Spinal cord (tissue), 10 donors: ENCODE results near the gene SH3GL3. TPM values are rescaled to one million over a fixed set of nuclear protein-coding genes. Genes with fewer than 3 reads are reported as not detected.

ENCODE experiments used
- DNase-seq, 6 donors: peaks; one replicate each; pipeline versions ENCODE4 v3.0.0 to v3.0.0-alpha.2; 2013 to 2015; ENCODE audit warnings: low spot score in 6 of 6, low read depth in 4 of 6
- H3K27ac ChIP-seq: one replicate; pipeline ENCODE4 v1.5.1; 2013; ENCODE audit warnings: low read depth, low read length, control low read depth
- H3K27me3 ChIP-seq: one replicate; pipeline ENCODE4 v1.6.1; 2013; ENCODE audit warnings: low read length; ENCODE audit not compliant: control insufficient read depth, insufficient read depth
- H3K36me3 ChIP-seq: one replicate; pipeline ENCODE4 v1.6.1; 2013; ENCODE audit warnings: low read length; ENCODE audit not compliant: control insufficient read depth, insufficient read depth
- H3K4me1 ChIP-seq: one replicate; pipeline ENCODE4 v1.6.1; 2013; ENCODE audit warnings: low read length; ENCODE audit not compliant: control insufficient read depth, insufficient read depth
- H3K4me3 ChIP-seq: one replicate; pipeline ENCODE4 v1.5.1; 2013; ENCODE audit warnings: low read depth, low read length, control low read depth
- H3K9me3 ChIP-seq: one replicate; pipeline ENCODE4 v1.6.1; 2013; ENCODE audit warnings: low read length; ENCODE audit not compliant: control insufficient read depth, insufficient read depth
- WGBS: methylation state at CpG from one replicate; pipeline ENCODE4 v1.1.5; 2013; ENCODE audit warnings: missing lambda C conversion rate; ENCODE audit not compliant: insufficient coverage; 5-methylcytosine and 5-hydroxymethylcytosine counted together
- polyA plus RNA-seq, 2 donors: library from polyadenylated mRNA; unstranded; fragments of 120-200 nt; gene quantifications; one replicate each; pipeline ENCODE4 v1.2.1, GENCODE V29; 2013; ENCODE audit not compliant: insufficient read length in 2 of 2
- total RNA-seq, 2 donors: library from RNA; depleted of rRNA in 1 of 2; stranded (reverse); fragments of 120-200 nt in 1 of 2; fragments of >200 nt in 1 of 2; gene quantifications; one replicate each; pipeline versions ENCODE4 v1.2.3 to v1.2.4, GENCODE V29; 2013 to 2014
- donor health status: healthy.

The SH3GL3 gene
- total and polyA plus RNA-seq, 4 donors, result 46.6 to 105 (median 89.5) TPM

DNA sequence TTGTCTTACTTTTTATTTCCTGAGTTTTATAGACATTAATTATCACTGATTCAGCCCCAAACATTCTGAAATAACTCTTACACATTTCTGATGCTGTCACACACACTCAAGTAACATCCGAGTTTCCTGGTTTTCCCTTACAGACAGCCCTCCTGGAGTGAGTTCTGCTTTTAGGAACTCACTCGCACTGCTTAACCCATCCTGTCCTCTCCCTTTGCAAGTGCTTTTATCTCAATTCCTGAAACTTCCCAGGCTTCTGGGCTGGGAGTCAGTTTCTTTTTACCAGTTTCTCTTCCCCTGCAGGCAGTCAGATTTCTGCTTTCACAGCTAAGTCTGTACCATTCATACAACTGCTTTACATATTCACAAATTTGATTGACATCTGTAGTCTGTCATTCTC, 15.6 kb upstream of the SH3GL3 start:
- Histone ChIP-seq H3K27ac (no peak overlapping the region), H3K9me3 (no peaks in the 10 kb centered on the region), H3K36me3 (no peaks in the 10 kb centered on the region), H3K4me3 (no peak overlapping the region), H3K4me1 (peaks cover 3% of the 10 kb centered on the region), H3K27me3 (no peaks in the 10 kb centered on the region)
- 55% methylated on average over 2 of the region's 2 CpGs for WGBS
- no peak for DNase-seq

GRCh38 chr15:83435202-83435601, 11.9 kb upstream of the SH3GL3 start:
- 80% methylated on average over 5 of the region's 8 CpGs for WGBS
- Histone ChIP-seq H3K4me1 (peaks cover 4% of the 10 kb centered on the region), H3K27ac (no peak overlapping the region), H3K36me3 (no peaks in the 10 kb centered on the region), H3K4me3 (no peak overlapping the region), H3K27me3 (no peaks in the 10 kb centered on the region), H3K9me3 (no peaks in the 10 kb centered on the region)
- DNase-seq, result peak in 1 of 6 donors; percentile 31

DNA sequence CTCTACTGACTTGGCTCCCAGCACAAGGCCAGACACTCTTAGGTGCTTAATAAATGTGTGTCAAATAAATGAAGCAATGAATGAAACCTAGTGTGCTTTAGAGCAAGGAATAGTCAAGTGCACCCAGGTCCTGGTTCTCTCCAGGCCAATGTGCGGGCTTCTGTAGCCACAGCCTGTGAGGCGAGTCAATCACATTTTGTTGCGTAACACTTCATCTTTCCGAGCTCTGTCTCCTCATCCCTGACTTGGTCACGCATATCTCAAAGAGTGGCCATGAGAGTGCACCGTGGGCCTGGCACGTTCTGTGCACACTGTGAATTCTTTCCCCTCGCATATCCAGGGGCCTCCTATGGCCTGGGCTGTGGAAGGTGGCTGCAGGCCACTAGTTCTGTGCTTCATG, 11.4 kb upstream of the SH3GL3 start:
- 94% methylated on average over 4 of the region's 8 CpGs for WGBS
- no peak for DNase-seq
- Histone ChIP-seq H3K27ac (no peak overlapping the region), H3K9me3 (no peaks in the 10 kb centered on the region), H3K27me3 (no peaks in the 10 kb centered on the region), H3K4me1 (peaks cover 4% of the 10 kb centered on the region), H3K36me3 (no peaks in the 10 kb centered on the region), H3K4me3 (no peak overlapping the region)

DNA sequence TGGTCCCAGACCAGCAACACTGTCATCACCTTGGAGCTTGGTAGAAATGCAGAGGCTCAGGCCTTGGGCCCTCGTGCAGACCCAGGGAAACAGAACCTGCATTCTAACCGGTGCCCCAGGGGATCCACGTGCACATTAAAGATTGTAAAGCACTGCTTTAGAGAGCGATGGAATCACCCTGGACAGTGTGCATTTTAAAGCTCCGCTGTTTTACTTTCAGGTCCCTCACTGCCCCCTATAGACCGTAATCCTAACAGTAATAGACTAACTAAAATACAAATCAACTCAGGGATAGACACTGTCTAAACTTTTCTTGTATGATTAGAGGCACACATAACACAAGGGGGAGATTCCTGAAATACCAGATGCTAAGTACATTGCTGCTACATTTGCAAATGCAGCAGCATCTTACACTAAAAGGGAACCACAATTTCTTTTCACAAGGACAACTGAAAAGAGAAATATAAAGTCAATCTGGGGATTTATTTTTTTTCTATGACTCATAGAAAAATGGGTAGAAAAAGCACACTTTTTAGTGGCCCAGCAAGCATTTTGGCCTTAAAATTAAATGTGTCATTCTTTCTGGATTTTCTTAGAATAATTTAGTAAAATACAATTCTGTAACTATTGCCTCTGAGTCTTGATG, 10.5 kb upstream of the SH3GL3 start:
- 8% methylated on average over 5 of the region's 6 CpGs for WGBS

GRCh38 chr15:83443076-83443847, 3.9 kb upstream of the SH3GL3 start:
- Histone ChIP-seq H3K4me1 (peaks cover 18% of the 10 kb centered on the region), H3K27me3 (peaks cover 2% of the 10 kb centered on the region), H3K36me3 (no peaks in the 10 kb centered on the region), H3K9me3 (no peaks in the 10 kb centered on the region), H3K4me3 (no peak overlapping the region), H3K27ac (no peak overlapping the region)
- WGBS, result 80% methylated on average over 2 of the region's 5 CpGs
- DNase-seq, result no peak

More for the DNA sequence above, 10.5 kb upstream of the SH3GL3 start:
- DNase-seq, result peak in 4 of 6 donors; percentile 26 to 86 (median 58)
- no peaks in the 10 kb centered on the region for H3K27me3 ChIP-seq
- peaks cover 4% of the 10 kb centered on the region for H3K4me1 ChIP-seq
- no peaks in the 10 kb centered on the region for H3K36me3 ChIP-seq
- H3K9me3 ChIP-seq, result no peaks in the 10 kb centered on the region
- no peak overlapping the region for H3K27ac ChIP-seq
- H3K4me3 ChIP-seq, result no peak overlapping the region

DNA sequence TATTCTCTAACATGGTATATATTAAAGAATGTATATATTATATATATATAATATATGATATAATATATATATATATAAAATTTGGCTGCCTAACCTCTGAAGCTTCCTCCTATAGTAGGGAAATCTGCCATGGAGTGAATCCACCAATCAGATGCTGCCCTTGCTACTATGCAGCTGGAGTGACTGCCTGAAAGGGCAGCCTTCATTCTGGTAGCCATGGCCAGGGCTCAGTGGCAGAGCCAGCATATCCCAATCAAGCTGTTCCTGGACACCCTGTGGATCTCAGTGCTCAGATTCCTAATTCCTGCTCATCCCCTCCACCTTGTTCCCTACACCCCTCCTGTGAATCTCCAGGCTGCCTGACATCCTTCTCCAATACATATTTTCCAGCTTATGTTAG, 2.2 kb upstream of the SH3GL3 start:
- Histone ChIP-seq H3K4me3 (no peak overlapping the region), H3K36me3 (no peaks in the 10 kb centered on the region), H3K9me3 (no peaks in the 10 kb centered on the region), H3K27ac (no peak overlapping the region), H3K27me3 (peaks cover 9% of the 10 kb centered on the region), H3K4me1 (peaks cover 28% of the 10 kb centered on the region)
- DNase-seq, result no peak

DNA sequence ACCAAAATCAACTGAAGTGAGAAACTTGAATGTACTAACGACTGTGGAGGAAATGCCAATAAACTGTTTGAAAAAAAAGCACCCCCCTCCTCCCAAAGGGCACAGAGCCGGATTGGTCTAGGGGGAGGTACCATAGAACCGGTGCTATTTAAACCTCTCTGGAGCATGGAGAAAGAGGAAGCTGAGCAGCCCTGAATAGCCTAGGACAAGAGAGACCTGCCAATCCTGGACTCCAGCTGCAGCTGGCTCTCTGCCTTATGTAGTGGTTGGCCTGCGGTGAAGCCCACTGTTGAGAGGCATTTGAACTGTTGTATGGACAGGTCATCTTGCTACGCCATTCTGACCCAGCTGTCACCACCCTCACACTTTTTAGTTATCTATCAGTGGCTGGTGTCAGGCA, 1.5 kb upstream of the SH3GL3 start:
- H3K27ac ChIP-seq, result no peak overlapping the region
- WGBS, result 46% methylated on average over 3 of the region's 5 CpGs
- DNase-seq, result no peak

GRCh38 chr15:83446417-83446816, 724 bp upstream of the SH3GL3 start:
- Histone ChIP-seq H3K4me3 (peak overlapping the region; percentile 68), H3K36me3 (no peaks in the 10 kb centered on the region), H3K27ac (peak overlapping the region; percentile 69), H3K27me3 (peaks cover 9% of the 10 kb centered on the region), H3K4me1 (peaks cover 28% of the 10 kb centered on the region), H3K9me3 (no peaks in the 10 kb centered on the region)
- no peak for DNase-seq
- 57% methylated on average over 13 of the region's 14 CpGs for WGBS

More for the DNA sequence above, 1.5 kb upstream of the SH3GL3 start:
- Histone ChIP-seq H3K9me3 (no peaks in the 10 kb centered on the region), H3K4me1 (peaks cover 28% of the 10 kb centered on the region), H3K36me3 (no peaks in the 10 kb centered on the region), H3K27me3 (peaks cover 9% of the 10 kb centered on the region), H3K4me3 (no peak overlapping the region)

DNA sequence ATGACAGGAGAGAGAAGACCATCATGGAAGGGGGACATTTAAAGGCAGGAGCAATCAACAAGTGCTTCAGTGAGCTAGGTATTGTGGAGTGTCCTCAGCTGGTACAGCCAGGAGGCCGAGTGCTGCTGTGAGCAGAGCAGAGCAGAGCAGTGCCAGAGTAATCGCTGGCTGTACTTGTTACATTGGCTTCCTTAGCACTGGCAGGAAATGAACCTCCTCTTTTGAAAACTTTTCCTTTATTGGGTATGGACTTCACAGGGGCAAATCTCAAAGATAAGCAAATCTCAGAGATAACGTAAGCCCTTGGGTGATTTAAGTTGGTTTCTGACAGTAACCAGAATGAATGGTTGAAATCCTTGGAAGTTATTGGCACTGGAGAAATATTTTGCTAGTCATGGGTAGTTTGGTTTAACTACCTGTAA, 2.1 kb downstream of the SH3GL3 start:
- WGBS, result 50% methylated on average over 2 of the region's 3 CpGs
- H3K27me3 ChIP-seq, result peaks cover 9% of the 10 kb centered on the region
- DNase-seq, result no peak
- no peaks in the 10 kb centered on the region for H3K36me3 ChIP-seq
- H3K27ac ChIP-seq, result no peak overlapping the region
- H3K9me3 ChIP-seq, result no peaks in the 10 kb centered on the region
- H3K4me1 ChIP-seq, result peaks cover 28% of the 10 kb centered on the region
- H3K4me3 ChIP-seq, result peak overlapping the region; percentile 13
